ENCODE data around the gene ABCA9. TPM values are rescaled to one million over a fixed set of nuclear protein-coding genes. Genes with fewer than 3 reads are reported as not detected.

Gene ABCA9
- total RNA-seq, 1 experiment from 2014 or later = not detected

GRCh38 chr17:68939195-68939594, 121.5 kb downstream of the ABCA9 start:
- WGBS (ENCODE audit: extremely low coverage, insufficient read length, low lambda C conversion rate) = no CpG with 5 or more reads among the region's 3 CpGs
- Histone ChIP-seq H3K18ac (ENCODE audit: insufficient read length, low read depth, low read length) (no peak overlapping the region), H2BK15ac (ENCODE audit: low read depth, low read length) (no peak overlapping the region), H3K4me2 (ENCODE audit: insufficient read depth, insufficient read length, low read length) (no peak overlapping the region), H4K5ac (ENCODE audit: insufficient read length, low read depth, low read length) (no peak overlapping the region), H2AK5ac (ENCODE audit: insufficient read length, low read length) (no peak overlapping the region), H4K8ac (replicated peaks; ENCODE audit: insufficient read length, low read depth, low read length) (no peak overlapping the region), H4K20me1 (ENCODE audit: control insufficient read depth, insufficient read depth, insufficient read length) (no peaks in the 10 kb centered on the region), H3K79me2 (ENCODE audit: insufficient read depth, low read length) (no peaks in the 10 kb centered on the region), H3K4me1 (ENCODE audit: insufficient read depth, low read length) (no peaks in the 10 kb centered on the region), H3K9me3 (ENCODE audit: control insufficient read depth, low read depth, low read length) (no peaks in the 10 kb centered on the region), H2BK5ac (ENCODE audit: insufficient read length, low read length) (no peak overlapping the region), H3K14ac (ENCODE audit: insufficient read depth, low read length) (no peak overlapping the region), H3K23ac (ENCODE audit: insufficient read length, low read depth, low read length) (no peak overlapping the region), H2BK120ac (ENCODE audit: low read depth, low read length, poor library complexity, severe bottlenecking) (no peak overlapping the region), H2AFZ (ENCODE audit: low read length) (no peak overlapping the region), H3K79me1 (ENCODE audit: insufficient read depth, low read depth, low read length, poor library complexity, severe bottlenecking) (no peaks in the 10 kb centered on the region), H3K4ac (ENCODE audit: low read depth, low read length) (no peak overlapping the region), H3K56ac (ENCODE audit: insufficient read length, low read depth, low read length) (no peak overlapping the region), H2BK20ac (ENCODE audit: low read depth, low read length, poor library complexity, severe bottlenecking) (no peak overlapping the region), H3K27ac (ENCODE audit: insufficient read length, low read depth, low read length) (no peak overlapping the region), H3K27me3 (ENCODE audit: insufficient read depth, low read length) (no peaks in the 10 kb centered on the region), H3K23me2 (ENCODE audit: insufficient read length, low read depth, low read length, poor library complexity, severe bottlenecking) (no peaks in the 10 kb centered on the region), H3T11ph (ENCODE audit: low read length) (no peak overlapping the region), H3K9ac (ENCODE audit: extremely low read depth, insufficient read length, low read length) (no peak overlapping the region), H4K91ac (ENCODE audit: insufficient read length, low read depth, low read length) (no peak overlapping the region), H2BK12ac (ENCODE audit: insufficient read length, low read depth, low read length) (no peak overlapping the region)
- Mint-ChIP-seq H3K36me3 (ENCODE audit: insufficient read depth in 1 of 3, low read depth in 3 of 3) (no peaks in the 10 kb centered on the region), H3K9me3 (0 out of 5 replicates have a peak, but pooled peaks cover 0 to 3% of the 10 kb centered on the region in 2 experiments), H3K27me3 (ENCODE audit: low read depth) (no peaks in the 10 kb centered on the region), H3K27ac (no peak overlapping the region), H3K4me1 (no peaks in the 10 kb centered on the region), H3K4me3 (no peak overlapping the region)
- no peak for DNase-seq
- TF ChIP-seq, protein P1, sequence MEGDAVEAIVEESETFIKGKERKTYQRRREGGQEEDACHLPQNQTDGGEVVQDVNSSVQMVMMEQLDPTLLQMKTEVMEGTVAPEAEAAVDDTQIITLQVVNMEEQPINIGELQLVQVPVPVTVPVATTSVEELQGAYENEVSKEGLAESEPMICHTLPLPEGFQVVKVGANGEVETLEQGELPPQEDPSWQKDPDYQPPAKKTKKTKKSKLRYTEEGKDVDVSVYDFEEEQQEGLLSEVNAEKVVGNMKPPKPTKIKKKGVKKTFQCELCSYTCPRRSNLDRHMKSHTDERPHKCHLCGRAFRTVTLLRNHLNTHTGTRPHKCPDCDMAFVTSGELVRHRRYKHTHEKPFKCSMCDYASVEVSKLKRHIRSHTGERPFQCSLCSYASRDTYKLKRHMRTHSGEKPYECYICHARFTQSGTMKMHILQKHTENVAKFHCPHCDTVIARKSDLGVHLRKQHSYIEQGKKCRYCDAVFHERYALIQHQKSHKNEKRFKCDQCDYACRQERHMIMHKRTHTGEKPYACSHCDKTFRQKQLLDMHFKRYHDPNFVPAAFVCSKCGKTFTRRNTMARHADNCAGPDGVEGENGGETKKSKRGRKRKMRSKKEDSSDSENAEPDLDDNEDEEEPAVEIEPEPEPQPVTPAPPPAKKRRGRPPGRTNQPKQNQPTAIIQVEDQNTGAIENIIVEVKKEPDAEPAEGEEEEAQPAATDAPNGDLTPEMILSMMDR (conservative IDR thresholded peaks at IDR 0.05) = no peak

Data from H9 (cell line).